ENCODE results near the gene SLC35D3. TPM values are rescaled to one million over a fixed set of nuclear protein-coding genes. Genes with fewer than 3 reads are reported as not detected.
"Not testable (repeated sequence)": the region's sequence is repeated elsewhere in the genome, so short reads cannot be mapped to it uniquely, and the experiment has no call there.

SLC35D3 gene
- total and polyA plus RNA-seq, 8 donors = 0.09 to 2.7 (median 1.8) TPM; not detected in 1

DNA sequence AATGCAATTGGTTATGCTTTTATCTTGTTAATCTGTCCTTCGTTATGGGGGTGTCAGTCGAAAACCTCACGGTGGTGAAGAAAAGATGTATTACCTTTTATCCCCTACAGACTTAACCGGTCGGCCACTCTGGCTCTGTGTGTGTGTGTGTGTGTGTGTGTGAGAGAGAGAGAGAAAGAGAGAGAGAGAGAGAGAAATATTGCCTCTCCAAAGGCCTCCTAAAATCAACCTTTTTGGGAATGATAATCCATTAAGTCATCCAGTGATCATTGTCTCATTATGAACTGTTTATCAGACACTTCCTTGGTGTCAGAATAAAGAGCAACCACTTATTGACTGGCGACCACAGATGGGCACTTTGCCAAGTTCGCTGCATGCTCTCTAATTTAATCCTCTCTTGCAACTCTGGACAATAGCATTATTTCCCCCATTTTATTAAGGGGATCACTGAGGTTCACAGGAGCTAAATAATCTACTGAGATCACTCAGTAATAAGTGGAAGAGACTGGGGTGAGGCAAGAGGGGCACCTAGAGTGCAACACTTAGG, 30.7 kb downstream of the SLC35D3 start:
- Histone ChIP-seq H3K9me3 (no peaks in the 10 kb centered on the region), H3K27me3 (peaks cover 0 to 8% of the 10 kb centered on the region in 2 donors), H3K4me3 (no peak overlapping the region), H3K27ac (no peak overlapping the region), H3K36me3 (no peaks in the 10 kb centered on the region), H3K4me1 (no peaks in the 10 kb centered on the region)
- TF ChIP-seq, protein P1, sequence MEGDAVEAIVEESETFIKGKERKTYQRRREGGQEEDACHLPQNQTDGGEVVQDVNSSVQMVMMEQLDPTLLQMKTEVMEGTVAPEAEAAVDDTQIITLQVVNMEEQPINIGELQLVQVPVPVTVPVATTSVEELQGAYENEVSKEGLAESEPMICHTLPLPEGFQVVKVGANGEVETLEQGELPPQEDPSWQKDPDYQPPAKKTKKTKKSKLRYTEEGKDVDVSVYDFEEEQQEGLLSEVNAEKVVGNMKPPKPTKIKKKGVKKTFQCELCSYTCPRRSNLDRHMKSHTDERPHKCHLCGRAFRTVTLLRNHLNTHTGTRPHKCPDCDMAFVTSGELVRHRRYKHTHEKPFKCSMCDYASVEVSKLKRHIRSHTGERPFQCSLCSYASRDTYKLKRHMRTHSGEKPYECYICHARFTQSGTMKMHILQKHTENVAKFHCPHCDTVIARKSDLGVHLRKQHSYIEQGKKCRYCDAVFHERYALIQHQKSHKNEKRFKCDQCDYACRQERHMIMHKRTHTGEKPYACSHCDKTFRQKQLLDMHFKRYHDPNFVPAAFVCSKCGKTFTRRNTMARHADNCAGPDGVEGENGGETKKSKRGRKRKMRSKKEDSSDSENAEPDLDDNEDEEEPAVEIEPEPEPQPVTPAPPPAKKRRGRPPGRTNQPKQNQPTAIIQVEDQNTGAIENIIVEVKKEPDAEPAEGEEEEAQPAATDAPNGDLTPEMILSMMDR (IDR thresholded peaks at IDR 0.05) = no peak
- intact Hi-C loops (cut with DNase I) = no loop called here
- no peak for DNase-seq
- ATAC-seq = no peak

DNA sequence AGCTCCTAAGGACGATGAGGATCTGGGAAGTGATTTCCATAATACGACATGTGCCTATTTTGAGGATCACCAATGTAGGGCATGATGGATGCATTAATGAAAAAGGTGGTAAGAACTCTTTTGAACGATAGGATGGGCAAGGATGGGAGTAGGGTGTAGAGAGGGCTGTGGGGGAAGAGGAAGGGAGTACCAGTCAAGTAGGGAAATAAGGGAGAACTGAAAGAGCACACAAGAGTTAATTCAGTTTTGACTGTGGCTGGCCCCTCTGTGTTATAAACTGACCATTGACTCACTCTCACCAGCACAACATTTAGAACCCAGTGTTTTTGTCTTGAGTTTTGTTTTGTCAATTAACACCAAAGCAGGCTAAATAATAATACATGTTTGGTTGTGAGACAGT, 33.0 kb downstream of the SLC35D3 start:
- intact Hi-C loops (cut with DNase I) = no loop called here
- no peak for DNase-seq
- Histone ChIP-seq H3K9me3 (no peaks in the 10 kb centered on the region), H3K36me3 (no peaks in the 10 kb centered on the region), H3K27me3 (peaks cover 0 to 13% of the 10 kb centered on the region in 2 donors), H3K4me1 (no peaks in the 10 kb centered on the region), H3K4me3 (no peak overlapping the region), H3K27ac (no peak overlapping the region)
- no peak for ATAC-seq
- TF ChIP-seq, protein P1 (IDR thresholded peaks at IDR 0.05) = no peak

DNA sequence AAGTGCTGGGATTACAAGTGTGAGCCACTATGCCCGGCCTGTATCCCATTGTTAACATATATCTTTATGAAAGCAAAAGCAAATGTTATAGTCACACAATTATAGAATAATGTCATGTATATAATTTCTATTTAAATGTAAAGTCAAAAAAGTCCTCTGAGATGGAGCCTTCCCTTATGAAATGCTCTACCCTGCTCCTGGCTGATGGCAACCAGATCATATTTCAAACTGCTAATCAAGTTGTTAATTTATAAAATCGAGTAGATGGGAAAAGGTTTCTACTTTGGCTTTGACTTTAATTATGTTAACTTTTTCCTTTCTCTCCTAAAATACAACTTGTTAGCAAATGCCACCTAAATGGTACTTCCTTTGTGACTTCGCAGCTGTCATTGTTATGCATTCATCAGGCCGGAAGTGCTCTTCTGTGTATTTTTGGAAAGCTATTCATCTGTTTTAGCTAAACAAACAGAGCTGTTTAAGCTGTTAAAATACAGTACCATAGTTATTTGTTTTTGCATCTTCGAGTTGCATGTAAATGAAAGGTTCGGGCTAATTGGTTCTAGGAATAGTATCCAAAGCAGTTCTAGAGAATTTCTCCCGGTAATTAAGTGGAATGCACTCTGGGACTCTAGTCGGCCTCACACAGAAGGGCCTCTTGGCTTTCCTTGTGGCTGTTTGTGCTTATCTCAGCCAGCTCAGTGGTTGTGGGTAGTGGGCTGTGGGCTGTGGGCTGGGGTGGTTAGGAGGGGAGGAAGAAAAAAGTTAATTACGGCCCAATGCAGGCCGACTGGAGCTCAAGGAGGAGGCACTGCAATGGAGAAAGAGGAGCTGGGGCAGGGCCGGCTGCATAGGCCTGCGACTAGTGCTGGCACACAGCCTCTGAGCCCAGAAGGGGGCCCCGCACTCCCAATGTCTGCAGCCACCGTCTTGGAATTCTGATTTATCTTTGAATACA, 34.8 kb downstream of the SLC35D3 start:
- H3K4me1 ChIP-seq = no peaks in the 10 kb centered on the region
- ATAC-seq (no peak), DNase-seq (peak in 1 of 4 donors; percentile 22)
- no peaks in the 10 kb centered on the region for H3K9me3 ChIP-seq
- no peak overlapping the region for H3K27ac ChIP-seq
- H3K27me3 ChIP-seq = peaks cover 0 to 13% of the 10 kb centered on the region in 2 donors
- intact Hi-C loops (cut with DNase I) = no loop called here
- H3K36me3 ChIP-seq = no peaks in the 10 kb centered on the region
- H3K4me3 ChIP-seq = no peak overlapping the region
- TF ChIP-seq, protein P1 (IDR thresholded peaks at IDR 0.05) = no peak

DNA sequence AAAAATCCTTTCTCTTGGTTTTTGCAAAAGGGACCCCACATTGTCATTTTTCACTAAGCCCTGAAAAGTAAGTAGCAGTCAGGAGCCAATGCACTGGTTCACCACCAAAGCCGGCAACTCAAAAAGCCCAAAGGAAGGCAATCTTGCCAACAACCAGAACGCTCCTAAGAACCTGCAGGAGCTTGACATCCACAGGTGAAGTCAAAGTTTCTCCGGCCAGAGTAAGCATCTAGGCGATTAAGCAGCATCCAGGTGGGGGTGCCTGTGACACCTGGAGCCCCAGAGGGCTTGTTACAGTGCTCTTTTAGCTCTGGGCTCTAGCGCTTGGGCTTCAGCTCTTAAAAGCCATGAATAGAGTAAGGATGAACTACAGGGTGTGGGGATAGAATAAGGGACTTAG, 36.1 kb downstream of the SLC35D3 start:
- no peak for ATAC-seq
- H3K27ac ChIP-seq = no peak overlapping the region
- H3K4me1 ChIP-seq = no peaks in the 10 kb centered on the region
- no peak overlapping the region for H3K4me3 ChIP-seq
- intact Hi-C loops (cut with DNase I) = no loop called here
- TF ChIP-seq, protein P1 (IDR thresholded peaks at IDR 0.05) = no peak
- DNase-seq = no peak
- no peaks in the 10 kb centered on the region for H3K9me3 ChIP-seq
- no peaks in the 10 kb centered on the region for H3K36me3 ChIP-seq
- H3K27me3 ChIP-seq = peaks cover 0 to 13% of the 10 kb centered on the region in 2 donors

DNA sequence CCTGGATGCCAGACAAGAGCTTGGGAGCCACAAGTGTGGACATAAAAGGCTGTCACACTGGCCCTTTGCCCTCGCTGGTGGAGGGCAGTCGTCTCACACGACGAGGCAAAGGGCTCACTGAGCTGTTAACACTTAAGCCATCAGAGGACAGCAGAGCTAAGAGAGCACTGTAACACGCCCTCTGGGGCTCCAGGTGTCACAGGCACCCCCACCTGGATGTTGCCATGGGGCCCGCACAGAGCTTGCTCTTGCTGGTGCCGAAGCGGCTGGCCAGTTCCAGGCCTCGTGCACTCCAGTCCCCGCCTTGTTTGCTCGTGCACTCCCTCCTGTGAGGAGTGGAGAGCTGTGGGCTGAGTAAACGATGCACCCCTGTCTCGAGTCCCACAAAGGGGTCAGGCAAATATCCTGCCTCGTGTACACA, 37.4 kb downstream of the SLC35D3 start:
- peak; percentile 88 for ATAC-seq
- H3K27ac ChIP-seq = no peak overlapping the region

DNA sequence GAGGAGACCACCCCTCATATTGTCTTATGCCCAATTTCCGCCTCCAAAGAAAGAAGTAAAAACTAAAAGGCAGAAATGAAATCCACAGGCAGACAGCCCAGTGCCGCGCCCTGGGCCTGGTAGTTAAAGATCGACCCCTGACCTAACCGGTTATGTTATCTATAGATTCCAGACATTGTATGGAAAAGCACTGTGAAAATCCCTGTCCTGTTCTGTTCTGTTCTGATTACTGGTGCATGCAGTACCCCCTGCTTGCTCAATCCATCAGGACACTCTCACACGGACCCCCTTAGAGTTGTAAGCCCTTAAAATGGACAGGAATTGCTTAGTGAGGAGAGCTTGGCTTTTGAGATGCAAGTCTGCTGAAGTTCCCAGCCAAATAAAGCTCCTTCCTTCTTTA, 37.8 kb downstream of the SLC35D3 start:
- H3K36me3 ChIP-seq; H3K27ac ChIP-seq; H3K9me3 ChIP-seq; H3K4me1 ChIP-seq; H3K4me3 ChIP-seq; intact Hi-C loops (cut with DNase I); ATAC-seq; DNase-seq: not testable (repeated sequence)
- H3K27me3 ChIP-seq = peaks cover 0 to 13% of the 10 kb centered on the region in 2 donors

More for the DNA sequence above, 37.4 kb downstream of the SLC35D3 start:
- Histone ChIP-seq H3K9me3 (no peaks in the 10 kb centered on the region), H3K4me1 (no peaks in the 10 kb centered on the region), H3K27me3 (peaks cover 0 to 13% of the 10 kb centered on the region in 2 donors), H3K36me3 (no peaks in the 10 kb centered on the region), H3K4me3 (no peak overlapping the region)
- intact Hi-C loops (cut with DNase I) = no loop called here
- DNase-seq = peak in 2 of 4 donors; percentile 16 to 80
- TF ChIP-seq, protein P1 (IDR thresholded peaks at IDR 0.05) = no peak
